ENCODE measurements around the gene PDGFA.

The PDGFA gene

DNA sequence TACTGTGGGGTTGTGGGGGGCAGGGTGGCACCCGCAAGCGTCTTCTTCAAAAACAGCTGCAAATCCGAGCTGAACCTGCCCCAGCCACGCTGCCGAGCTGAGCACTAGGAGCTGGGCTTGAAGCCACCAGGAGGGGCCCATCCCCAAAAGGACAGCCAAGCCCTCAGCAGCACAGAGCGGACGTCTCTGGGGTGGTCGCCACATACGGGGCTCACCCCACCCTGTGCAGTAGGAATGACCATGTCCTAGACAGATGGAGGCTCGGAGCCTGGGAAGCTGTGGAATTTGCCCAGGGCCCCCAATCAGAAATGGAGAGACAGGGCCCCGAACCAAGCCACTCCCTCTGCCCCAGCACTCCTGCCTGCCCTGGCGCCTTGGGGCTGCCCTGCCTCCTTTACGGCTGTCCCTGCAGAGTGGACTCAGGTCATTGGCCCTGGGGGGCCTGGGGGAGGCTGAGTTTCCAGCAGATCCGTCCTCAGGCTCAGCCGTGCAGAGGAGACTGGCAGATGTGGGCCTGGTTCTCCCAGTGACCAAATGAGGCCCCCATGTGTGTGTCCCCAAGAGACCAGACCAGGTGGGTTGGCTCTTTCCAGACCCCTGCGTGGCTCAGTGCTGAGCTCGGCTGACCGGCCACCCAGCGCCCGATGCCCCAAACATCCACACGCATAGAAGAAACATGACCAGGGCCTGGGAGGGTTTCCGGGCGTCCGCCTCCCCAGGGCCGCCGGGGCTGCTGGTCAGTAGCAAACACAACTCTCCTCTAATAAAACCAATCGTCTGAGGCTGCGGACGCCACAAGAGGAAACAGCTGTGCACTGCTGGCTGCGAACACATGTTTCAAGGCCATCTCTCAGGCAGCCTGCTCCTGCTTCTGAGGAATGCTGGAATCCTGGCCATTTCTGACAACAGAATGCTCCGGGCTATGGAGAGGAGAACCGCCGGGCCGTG, 54.9 kb downstream of the PDGFA start:
- no peak overlapping the region for H3K4me3 Mint-ChIP-seq
- H3K9me3 Mint-ChIP-seq = peaks cover 16% of the 10 kb centered on the region
- H3K27ac Mint-ChIP-seq = no peak overlapping the region
- DNase-seq (ENCODE audit: low spot score in 2 of 2) (no peak), ATAC-seq (no peak)
- H3K36me3 Mint-ChIP-seq = peaks cover 6% of the 10 kb centered on the region
- peaks cover 22% of the 10 kb centered on the region for H3K4me1 Mint-ChIP-seq

DNA sequence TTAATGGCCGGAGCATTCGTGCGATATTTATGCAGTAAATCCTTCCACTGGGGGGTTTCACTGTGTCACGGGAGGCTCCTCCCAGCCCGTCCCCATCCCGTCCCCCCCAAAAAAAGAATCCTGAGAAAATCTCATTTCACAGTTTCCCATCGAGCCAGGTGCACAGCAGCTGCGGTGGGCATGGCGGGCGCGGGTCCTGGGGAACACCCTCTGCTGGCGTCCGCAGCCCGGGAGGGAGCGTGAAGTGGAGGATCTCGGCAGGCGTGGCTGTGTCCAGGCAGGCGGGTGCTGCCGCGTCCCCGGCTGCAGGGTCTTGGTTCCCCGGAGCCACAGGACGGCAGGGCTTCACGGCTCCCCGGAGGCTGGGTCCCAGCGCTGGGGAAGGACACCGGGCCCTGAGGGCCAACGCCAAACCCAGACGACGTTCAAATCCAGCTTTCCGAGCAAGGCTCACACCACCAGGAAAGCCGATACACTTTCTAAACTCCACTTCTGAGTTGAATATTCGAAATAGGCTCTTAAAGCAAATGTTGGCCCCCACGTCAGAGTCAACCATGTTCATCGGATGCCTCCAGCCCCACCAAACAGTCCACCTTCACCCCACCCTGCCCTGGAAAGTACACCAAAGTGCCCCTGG, 55.7 kb downstream of the PDGFA start:
- Mint-ChIP-seq H3K9me3 (peaks cover 16% of the 10 kb centered on the region), H3K36me3 (peaks cover 6% of the 10 kb centered on the region), H3K27ac (no peak overlapping the region), H3K4me1 (peaks cover 19% of the 10 kb centered on the region), H3K4me3 (no peak overlapping the region)
- no peak for DNase-seq (ENCODE audit: low spot score in 2 of 2)
- ATAC-seq = no peak

DNA sequence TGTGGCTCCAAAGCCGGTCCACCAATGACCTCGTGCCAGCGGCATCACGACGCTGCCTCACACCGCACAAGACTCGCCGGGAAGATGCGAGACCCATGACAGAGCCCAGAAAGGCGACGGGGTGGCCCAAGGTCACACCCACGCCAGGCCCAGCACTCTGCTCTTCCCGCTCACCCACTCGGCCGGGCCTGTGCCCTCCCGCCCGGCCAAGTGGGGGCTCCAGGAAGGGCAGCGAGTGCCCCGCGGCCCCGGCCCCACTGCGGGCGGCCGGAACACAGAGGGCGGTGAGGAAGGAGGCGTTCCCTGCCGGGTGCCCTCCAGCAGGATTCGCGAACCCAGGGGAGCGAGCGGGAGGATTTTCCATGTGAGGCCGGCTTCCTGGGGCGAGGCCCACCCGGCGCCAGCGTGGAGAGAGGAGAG, 56.3 kb downstream of the PDGFA start:
- ATAC-seq = no peak
- DNase-seq (ENCODE audit: low spot score in 2 of 2) = no peak
- Mint-ChIP-seq H3K27ac (no peak overlapping the region), H3K9me3 (peaks cover 13% of the 10 kb centered on the region), H3K4me3 (no peak overlapping the region), H3K4me1 (peaks cover 13% of the 10 kb centered on the region), H3K36me3 (peaks cover 6% of the 10 kb centered on the region)

DNA sequence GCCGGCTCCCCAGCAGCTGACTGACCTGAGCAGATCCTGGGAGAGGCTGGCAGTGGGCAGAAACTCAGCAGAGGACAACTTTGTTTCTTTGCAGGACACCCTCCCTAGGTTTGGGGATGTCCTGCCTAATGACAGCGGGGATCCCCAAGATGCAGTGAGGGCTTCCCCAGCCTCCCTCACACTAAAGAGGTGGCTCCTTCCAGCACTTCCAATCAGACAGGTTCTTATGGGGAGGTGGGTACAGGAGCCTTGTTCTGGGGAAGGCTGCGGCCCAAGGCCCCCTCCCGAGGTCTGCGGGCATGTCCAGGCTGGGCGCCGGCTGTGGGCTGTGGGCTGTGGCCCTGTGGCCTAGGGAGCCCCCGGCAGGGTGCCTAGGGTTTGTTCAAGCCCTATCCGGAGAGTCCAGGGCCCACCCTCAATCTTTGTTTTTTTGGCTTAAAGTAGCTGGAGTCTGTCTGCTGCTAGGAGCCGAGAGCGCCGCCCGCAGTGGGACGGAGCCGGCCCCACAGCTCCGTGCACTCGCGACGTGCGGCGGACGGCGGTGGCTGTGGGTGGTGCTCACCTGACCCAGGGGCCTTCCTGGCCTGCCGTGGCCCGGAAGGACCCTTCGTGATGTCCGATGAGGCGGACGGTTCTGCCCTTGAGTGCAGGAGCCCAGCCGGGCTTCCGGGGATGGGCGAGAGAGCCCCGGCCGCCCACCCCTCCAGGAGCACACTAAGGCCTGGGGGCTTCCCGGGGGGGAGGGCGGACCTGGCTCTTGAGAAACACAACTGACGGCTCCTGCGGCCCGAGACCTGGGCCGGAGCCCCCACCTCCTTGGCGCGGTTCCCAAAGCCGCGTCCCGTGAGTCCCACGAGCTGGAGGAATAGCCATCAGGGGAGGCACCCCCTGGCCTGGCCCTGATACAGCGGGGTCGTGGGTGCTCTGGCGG, 57.2 kb downstream of the PDGFA start:
- no peak for ATAC-seq
- H3K36me3 Mint-ChIP-seq = peaks cover 5% of the 10 kb centered on the region

DNA sequence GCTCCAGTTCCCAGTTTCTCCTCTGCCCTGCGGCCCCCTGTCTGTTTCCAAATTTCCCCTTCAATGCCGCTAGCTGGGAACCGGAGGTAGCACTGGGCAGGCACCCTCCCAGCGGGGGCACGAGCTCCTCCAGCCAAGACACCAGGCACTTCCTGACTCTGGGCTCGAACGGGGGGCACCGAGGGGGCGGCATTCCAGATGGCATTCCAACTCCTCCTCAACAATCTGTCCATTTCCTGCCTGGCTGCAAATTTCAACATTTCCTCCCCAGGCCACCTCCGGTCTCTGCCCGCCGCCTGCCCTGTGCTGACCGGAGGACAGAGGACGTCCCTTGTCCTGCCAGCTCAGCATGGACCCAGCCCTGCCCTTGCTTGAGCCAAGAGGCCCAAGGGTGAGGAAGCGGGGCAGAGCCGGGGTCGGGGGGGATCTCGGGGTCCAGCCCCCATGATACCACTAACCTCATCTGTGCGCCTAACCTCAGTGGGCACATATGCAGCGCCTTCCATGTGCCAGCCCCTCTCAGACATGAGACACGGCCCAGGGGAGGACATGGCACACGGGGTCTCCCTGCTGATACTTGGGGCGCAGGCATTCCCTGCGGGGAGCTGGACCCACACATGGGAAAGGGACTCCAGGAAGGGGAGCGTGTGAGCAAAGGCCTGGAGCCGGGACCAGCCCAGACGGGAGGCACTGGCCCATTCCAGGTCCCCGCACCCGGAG, 58.0 kb downstream of the PDGFA start:
- Mint-ChIP-seq H3K4me1 (no peaks in the 10 kb centered on the region), H3K36me3 (no peaks in the 10 kb centered on the region), H3K9me3 (no peaks in the 10 kb centered on the region), H3K4me3 (no peak overlapping the region), H3K27ac (peak overlapping the region; percentile 34)
- DNase-seq (ENCODE audit: low spot score in 2 of 2) (no peak), ATAC-seq (no peak)

More for the DNA sequence above, 57.2 kb downstream of the PDGFA start:
- Mint-ChIP-seq H3K4me3 (no peak overlapping the region), H3K4me1 (peaks cover 4% of the 10 kb centered on the region), H3K9me3 (peaks cover 4% of the 10 kb centered on the region), H3K27ac (no peak overlapping the region)
- no peak for DNase-seq (ENCODE audit: low spot score in 2 of 2)

DNA sequence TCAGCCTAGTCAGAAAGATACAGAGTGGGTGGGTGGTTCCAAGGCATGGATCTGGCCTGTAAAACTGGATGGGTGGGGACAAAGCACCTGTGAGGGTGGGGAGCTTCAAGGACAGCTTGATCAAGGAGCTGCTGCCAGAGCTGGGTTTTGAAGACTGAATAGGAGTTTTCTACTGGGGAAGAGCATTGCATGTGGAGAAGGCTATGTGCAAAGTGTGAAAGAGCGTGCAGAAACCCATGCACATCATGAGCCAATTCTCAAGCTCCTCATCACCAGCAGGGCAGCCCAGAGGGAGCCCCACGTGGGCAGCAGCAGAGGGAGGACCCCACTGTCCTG, 58.6 kb downstream of the PDGFA start:
- H3K9me3 Mint-ChIP-seq = no peaks in the 10 kb centered on the region
- ATAC-seq (no peak), DNase-seq (ENCODE audit: low spot score in 2 of 2) (no peak)
- H3K4me1 Mint-ChIP-seq = no peaks in the 10 kb centered on the region
- no peak overlapping the region for H3K27ac Mint-ChIP-seq
- H3K36me3 Mint-ChIP-seq = no peaks in the 10 kb centered on the region
- H3K4me3 Mint-ChIP-seq = no peak overlapping the region

DNA sequence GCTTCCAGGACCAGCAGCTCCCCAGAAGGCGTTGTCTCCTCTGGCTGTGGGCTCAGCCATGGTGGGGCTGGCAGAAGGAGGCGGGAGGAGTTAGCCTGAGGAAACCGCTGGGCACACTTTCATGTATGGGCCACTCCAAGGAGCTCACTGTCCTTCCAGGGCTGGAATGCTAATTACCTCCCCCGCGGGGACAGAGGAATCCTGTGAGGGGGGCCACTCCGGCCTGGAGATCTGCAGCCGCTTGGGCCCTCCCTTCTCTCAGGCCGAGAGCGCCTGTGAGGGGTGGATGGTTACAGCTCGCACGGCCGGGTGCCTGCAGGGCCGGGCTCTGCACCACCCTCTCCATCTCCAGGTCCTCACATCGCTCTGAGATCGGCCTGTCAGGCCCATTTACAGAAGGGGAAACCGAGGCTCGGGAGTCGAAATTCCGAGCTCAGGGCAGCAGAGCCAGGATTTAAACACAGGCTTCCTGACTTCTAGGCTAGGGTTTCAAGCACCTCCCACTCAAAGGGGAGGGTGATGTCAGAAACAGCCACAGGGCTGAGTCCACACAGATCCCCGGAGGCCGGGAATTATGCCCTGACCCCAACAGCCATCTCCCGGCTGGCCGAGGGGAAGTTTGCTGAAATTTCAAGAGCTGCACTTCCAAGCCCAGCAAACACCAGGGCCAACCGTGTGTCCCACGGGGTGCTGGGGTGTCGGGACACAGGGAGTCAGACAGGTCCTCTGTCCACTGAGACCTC, 59.1 kb downstream of the PDGFA start:
- Mint-ChIP-seq H3K9me3 (no peaks in the 10 kb centered on the region), H3K27ac (no peak overlapping the region), H3K36me3 (no peaks in the 10 kb centered on the region), H3K4me3 (no peak overlapping the region), H3K4me1 (no peaks in the 10 kb centered on the region)
- DNase-seq (ENCODE audit: low spot score in 2 of 2) = no peak
- no peak for ATAC-seq

DNA sequence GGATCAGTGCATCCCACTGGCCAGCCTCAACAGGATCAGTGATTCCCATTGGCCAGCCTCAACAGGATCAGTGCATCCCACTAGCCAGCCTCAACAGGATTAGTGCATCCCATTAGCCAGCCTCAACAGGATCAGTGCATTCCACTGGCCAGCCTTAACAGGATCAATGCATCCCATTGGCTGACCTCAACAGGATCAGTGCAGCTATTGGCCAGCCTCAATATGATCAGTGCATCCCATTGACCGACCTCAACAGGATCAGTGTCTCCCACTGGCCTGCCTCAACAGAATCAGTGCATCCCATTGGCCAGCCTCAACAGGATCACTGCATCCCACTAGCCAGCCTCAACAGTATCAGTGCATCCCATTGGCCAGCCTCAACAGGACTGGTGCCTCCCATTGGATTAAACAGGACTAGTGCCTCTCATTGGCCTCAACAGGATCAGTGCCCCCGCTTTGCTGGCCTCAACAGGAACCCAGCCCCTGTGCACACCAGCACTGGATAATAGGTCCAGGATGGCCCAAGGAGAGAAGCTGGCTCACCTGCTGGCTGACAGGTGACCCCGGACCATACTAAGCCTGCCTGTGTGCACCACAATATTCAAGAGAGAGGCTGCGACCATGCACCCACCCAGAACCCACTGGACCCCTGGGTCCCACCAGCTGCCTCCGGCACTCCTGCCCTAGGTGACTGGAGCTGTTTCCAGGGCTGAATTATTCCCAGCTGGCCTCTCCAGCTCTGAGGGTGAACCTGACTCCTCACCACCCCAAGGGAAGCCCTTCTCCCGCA, 59.9 kb downstream of the PDGFA start:
- Mint-ChIP-seq H3K36me3 (no peaks in the 10 kb centered on the region), H3K4me1 (no peaks in the 10 kb centered on the region), H3K4me3 (no peak overlapping the region), H3K27ac (no peak overlapping the region), H3K9me3 (no peaks in the 10 kb centered on the region)
- ATAC-seq (no peak), DNase-seq (ENCODE audit: low spot score in 2 of 2) (no peak)

DNA sequence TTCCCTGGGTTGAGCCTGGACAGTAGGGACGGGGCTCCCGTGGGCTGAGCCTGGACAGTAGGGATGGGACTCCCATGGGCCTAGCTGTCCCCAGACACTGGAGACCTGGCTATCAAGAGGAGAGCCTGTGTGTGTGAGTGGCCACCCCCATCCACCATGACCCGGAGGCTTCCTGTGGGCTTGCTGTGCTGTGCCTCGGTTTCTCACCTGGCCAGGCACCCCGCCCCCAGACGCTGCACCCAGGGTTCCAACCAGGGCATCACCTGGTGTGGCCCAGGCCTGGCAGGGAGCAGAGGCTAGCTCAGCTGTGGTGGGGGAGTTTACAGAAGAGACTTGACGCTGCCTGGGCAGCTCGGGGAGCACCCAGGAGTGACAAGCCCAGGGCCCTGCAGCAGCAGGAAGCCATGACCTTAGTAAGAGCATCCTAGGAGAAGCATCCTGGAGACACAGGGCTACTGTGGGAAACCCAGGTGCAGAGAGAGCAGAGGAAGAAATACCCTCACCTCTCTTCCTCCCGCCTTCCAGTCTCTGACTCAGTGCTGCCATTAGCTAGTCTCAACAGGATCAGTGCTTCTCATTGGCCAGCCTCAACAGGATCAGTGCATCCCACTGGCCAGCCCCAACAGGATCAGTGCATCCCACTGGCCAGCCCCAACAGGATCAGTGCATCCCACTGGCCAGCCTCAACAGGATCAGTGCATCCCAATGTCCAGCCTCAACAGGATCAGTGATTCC, 61.0 kb downstream of the PDGFA start:
- ATAC-seq = peak; percentile 19
- Mint-ChIP-seq H3K4me1 (no peaks in the 10 kb centered on the region), H3K27ac (no peak overlapping the region), H3K9me3 (no peaks in the 10 kb centered on the region), H3K36me3 (no peaks in the 10 kb centered on the region), H3K4me3 (no peak overlapping the region)
- DNase-seq (ENCODE audit: low spot score in 2 of 2) = no peak

DNA sequence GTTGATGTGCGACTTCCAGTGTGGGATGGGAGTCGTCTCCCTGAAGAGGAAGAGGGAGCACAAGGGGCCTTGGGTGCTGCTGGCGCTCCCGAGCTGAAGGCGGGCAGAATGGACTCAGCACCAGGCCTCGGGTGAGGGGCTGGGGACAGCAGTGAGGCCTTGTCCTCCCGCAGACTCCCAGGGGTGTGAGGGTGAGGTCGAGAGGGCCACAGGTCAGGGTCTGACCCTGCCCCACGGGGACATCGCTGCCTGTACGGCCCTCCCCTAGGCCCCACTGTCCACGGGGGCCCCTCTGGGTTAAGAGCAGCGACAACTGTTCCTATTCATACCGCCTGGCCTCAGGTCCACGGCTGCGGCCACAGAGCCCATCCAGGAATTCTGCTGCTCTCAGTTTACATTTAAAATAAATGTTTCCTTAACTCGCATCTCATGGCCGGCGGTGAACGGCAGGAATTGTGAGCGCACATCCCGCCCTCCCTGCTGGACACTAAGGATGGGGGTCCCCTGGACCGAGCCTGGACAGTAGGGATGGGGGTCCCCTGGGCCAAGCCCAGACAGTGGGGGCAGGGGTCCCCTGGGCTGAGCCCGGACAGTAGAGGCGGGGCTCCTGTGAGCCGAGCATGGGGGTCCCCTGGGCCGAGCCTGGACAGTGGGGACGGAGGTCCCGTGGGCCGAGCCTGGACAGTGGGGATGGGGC, 61.7 kb downstream of the PDGFA start:
- Mint-ChIP-seq H3K4me3 (no peak overlapping the region), H3K27ac (no peak overlapping the region), H3K9me3 (no peaks in the 10 kb centered on the region), H3K4me1 (no peaks in the 10 kb centered on the region), H3K36me3 (no peaks in the 10 kb centered on the region)
- ATAC-seq (peak; percentile 23), DNase-seq (ENCODE audit: low spot score in 2 of 2) (no peak)

DNA sequence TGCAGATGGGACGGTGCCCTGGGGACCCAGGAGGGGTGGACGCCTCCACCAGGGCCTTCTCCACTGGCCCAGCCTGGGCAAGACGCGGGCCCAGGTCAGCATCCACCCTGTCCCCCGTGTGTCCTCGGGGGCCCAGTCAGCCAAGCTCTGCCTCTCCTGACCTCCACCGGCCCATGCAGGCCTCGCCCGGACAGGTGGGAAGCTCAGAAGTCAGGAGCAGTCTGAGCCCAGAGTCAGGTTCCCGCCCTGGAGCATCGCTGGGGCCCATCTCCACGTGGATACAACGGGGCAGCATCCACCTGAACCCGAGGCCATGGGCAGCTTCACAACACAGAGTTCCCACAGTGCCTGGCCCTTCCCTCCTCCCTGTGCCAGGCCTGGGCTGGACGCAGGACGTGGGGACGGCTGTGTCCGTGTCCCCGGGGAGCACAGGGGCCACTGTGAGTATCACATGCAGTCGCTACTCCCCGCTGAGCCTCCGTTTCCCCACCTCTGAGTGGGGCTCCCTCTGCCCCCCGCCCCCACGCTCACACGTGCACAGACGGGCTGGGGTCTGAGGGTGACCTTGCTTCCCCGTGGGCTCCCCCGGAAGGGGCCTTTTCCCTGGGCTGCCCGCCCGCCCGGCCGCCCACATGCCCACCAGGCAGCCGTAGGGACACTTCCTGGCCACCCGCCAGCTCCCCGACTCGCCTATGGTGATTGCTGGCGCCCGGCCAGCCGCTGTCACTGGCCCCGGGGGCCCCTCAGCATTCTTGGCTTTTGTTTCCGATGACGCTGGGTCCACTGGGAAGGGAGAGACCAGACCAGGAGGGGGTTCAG, 64.3 kb downstream of the PDGFA start:
- H3K36me3 Mint-ChIP-seq = no peaks in the 10 kb centered on the region
- ATAC-seq (no peak), DNase-seq (ENCODE audit: low spot score in 2 of 2) (no peak)
- H3K4me3 Mint-ChIP-seq = no peak overlapping the region
- no peaks in the 10 kb centered on the region for H3K9me3 Mint-ChIP-seq
- H3K27ac Mint-ChIP-seq = no peak overlapping the region
- peaks cover 10% of the 10 kb centered on the region for H3K4me1 Mint-ChIP-seq
